Right lung (tissue), 5 donors: ENCODE results near the gene TMEM132C. TPM values are rescaled to one million over a fixed set of nuclear protein-coding genes. Genes with fewer than 3 reads are reported as not detected.
A peak's percentile ranks its signal among the peaks of the same experiment; 100 is the strongest.

ENCODE experiments used
- DNase-seq, 2 donors: peaks; one replicate each; pipeline ENCODE4 v3.0.0-alpha.2; 2013
- polyA plus RNA-seq, 5 donors: library from polyadenylated mRNA; unstranded; fragments of 120-200 nt; gene quantifications; one replicate each; pipeline versions ENCODE4 v1.2.1 to v1.2.3, GENCODE V29; 2013; ENCODE audit warnings: inconsistent platforms in 1 of 5, low replicate concordance in 1 of 5; ENCODE audit not compliant: insufficient read length in 5 of 5, insufficient read depth in 1 of 5

TMEM132C gene
- polyA plus RNA-seq, 5 donors: 29.7 to 33.7 (median 30.4) TPM

GRCh38 chr12:128699106-128699505, 432.1 kb downstream of the TMEM132C start:
- DNase-seq: no peak

- peak in 1 of 2 donors; percentile 12 for DNase-seq
These were observed 435.4 kb downstream of the TMEM132C start for GRCh38 chr12:128702371-128702770.

GRCh38 chr12:128705140-128705539, 438.2 kb downstream of the TMEM132C start:
- DNase-seq: no peak

- no peak for DNase-seq
These were observed 440.5 kb downstream of the TMEM132C start for GRCh38 chr12:128707488-128707887.

DNA sequence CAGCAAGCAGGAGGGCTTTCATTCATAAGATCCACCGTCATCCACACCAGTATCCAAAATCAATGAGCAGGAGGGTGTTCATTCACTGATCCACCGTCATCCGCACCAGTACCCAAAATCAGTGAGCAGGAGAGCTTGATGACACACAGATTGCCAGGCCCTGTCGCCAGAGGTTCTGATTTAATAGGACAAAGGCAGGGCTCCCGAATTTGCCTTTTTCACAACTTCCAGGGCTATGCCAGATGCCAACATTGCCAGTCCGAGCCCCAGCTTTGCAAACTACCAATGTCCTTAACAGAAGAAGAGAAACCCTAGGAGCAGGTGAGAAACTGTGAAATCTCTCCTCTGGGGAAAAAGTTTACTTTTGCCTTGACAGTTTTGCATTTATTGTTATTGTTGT, 441.8 kb downstream of the TMEM132C start:
- no peak for DNase-seq

GRCh38 chr12:128709660-128710059, 442.7 kb downstream of the TMEM132C start:
- DNase-seq: no peak

- DNase-seq: no peak
These were observed 444.5 kb downstream of the TMEM132C start for GRCh38 chr12:128711486-128711885.

DNA sequence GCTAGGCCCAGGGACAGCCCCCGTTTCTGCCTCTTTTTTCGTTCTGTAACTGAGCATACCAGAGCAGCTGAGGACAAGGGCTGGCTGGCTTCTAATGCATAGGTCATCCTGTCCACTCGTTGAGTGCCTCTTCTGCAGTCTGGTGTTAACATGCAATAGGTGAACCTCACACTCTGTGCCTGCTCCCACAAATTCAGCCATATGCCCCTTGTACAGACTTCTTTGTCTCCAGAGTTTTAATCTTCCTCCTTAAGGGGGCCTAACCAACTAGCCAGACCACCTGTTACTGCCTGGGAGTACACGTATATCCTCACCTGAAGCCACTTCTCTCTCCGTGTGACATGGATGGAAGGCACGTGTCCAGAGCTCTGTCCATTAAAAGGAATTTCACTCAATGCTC, 445.7 kb downstream of the TMEM132C start:
- no peak for DNase-seq

DNA sequence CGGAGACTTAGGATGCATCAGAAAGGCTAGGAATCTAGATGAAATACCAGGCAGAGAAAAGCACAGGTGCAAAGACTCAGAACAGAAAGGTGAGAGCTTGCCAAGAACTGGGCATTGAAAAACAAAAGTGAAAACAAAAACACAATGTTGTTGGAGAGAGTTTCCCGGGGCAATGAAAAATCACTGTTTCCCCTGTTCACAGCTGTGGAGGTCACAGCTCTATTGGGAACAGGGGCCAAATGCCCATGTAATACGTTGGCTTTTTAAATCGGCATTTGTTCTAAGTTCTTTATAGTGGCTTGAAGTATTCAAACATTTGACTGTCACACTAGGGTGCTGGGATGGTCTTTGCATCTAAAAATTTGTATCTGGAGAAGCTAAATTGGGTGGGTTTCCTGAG, 448.5 kb downstream of the TMEM132C start:
- no peak for DNase-seq

- DNase-seq: no peak
These were observed 457.6 kb downstream of the TMEM132C start for GRCh38 chr12:128724468-128725046.

DNA sequence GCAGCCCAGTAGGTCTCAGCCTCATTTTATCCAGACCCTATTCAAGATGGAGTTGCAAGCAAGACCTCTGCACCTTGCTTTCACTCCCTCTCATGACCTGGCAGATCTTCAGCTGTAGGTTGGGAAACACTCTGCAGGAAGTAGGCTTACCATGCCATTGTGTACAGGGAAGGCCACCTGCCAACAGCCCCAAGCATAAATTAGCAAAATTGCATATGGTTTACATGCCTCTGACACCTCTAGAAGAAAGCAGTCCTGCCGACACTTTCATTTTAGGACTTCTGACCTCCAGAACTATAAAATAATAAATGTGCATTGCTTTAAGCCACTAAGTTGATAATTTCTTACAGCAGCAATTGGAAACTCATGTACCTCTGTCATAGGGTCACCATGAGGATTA, 459.9 kb downstream of the TMEM132C start:
- DNase-seq: no peak

GRCh38 chr12:128727461-128727860, 460.5 kb downstream of the TMEM132C start:
- DNase-seq: no peak

DNA sequence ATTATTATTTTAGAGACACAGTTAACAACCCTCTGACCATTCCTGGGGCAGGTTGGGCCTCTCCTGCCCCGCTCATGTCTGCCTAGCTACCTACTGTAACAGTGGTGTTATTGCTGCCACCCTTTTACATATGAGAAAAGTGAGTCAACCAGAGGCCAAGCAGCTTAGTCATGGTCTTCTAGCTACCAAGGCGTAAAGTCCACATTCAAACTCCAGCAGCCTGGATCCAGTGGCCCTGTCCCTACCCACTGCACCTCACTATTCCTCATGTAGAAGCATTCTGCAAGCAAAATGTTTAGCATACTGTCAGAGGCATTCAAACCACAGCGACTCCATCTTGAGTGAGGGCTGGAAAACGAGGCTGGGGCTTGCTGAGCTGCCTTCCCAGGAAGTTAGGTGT, 461.0 kb downstream of the TMEM132C start:
- DNase-seq: no peak

- no peak for DNase-seq
These were observed 462.7 kb downstream of the TMEM132C start for GRCh38 chr12:128729628-128730121.

DNA sequence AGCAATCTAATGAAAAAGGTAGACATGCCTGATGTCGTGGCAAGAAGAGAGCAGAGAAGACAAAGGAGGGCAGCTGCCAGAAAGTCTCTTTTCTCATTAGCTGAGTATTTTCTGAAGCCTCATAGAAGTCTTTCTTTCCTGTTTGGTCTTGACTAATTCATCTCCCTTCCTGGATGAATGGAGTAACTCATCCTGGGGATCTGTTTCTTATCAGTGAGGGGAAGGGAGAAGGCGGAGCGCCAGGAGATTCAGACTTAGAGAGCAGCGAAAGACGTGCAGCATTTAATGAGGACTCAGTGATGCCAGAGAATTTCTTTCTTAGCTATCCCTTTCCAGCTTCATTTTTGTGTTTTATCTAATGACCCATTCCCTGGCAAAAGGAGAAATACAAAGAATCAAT, 467.4 kb downstream of the TMEM132C start:
- no peak for DNase-seq

- DNase-seq: no peak
These were observed 470.5 kb downstream of the TMEM132C start for GRCh38 chr12:128737292-128737966.

DNA sequence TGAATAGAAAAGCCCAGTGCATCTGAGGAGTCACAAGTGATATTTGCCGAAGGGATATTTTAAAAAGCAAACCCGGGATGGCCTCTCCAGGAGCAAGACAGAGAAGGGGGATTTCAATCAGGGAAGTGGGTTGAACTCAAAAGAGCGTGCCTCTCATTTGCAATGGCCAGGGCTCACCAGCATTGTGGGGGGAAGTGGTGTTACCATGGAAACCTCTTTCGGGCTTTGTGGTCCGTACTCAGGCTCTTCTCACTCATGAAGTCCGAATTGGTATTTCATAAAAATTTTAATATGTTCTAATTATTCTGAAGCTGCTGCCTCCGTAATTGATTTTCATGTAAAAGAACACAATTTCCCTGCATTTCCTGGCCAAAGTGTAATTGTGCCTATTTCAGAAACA, 476.9 kb downstream of the TMEM132C start:
- no peak for DNase-seq

DNA sequence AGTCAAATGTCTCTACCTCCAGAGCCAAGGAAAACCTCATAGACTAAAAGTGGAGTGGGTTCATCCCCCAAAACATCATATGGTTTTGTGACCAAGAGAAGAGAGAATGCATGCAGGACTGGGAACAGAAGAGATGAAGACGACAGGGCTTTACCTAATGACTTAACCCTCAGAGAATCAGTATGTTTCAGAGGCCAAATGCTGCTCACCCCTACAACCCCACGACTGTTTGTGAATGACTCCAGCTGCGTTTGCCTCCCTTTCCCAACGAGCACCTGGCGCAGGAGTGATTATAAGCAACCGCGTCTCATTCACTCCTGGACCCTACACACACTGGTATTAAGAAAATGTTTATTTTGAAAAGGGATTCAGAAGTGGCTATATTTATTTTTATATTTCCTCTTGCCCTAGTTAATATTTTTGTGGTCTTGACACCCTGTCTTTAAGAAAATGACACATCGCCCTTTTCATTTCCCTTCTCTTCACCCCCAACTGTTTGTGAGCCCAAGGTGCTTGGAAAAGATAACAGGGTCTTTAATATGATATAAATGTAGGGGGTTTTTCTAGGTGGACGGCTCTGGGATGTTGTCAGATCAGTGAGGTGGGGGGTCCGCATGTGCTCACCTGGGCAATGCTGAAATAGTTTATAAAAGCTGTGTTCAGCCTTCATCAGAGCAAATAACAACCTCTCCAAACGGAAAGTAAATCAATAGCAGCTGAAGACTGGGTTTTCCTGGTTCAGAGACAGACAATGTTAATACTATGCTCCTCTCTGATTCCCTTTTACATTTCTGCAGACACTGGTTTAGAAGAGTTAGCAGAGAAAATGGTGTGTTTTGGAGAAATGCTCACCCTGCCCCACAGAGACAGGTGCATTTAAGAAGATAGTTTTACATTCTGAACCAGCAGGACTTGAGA, 479.1 kb downstream of the TMEM132C start:
- DNase-seq: no peak

- no peak for DNase-seq
These were observed 480.5 kb downstream of the TMEM132C start for GRCh38 chr12:128747441-128747840.

DNA sequence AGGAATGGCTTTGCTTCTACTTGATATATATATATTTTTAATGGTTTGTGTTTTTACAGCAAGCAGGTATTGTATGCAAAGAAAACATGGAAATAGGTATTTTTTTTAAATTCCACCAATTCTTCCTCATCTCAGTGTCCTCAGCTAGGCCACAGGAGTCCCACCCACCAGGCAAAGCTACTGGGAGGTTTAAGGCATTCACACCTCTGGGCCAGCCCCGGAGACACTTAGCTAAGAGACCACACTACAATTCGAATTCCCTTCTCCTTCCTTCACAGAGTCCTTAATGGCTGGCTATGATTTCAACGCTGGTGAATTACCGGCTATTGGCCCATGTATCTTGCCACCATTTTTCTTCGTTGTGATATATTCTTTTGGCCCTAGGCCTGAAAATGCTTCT, 485.4 kb downstream of the TMEM132C start:
- no peak for DNase-seq

- DNase-seq: no peak
These were observed 486.5 kb downstream of the TMEM132C start for GRCh38 chr12:128753438-128753837.

DNA sequence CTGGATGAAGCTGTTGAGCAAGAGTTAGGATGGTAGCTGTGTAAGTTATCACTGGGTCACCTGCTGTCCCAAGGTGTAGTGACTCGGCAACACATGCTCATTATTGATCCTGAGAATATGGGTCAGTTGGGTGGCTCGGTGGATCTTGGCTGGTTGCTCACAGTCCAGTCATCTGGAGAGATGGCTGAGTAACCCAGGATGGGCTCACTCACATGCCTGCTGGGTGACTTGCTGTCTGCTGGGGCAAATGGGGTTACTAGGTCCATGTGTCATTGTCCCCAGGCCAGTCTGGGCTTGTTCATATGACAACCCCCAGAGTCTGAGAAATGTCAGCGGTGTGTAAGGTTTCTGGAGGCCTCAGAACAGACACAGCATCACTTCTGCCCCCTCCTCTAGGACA, 487.3 kb downstream of the TMEM132C start:
- DNase-seq: no peak

- no peak for DNase-seq
These were observed 488.6 kb downstream of the TMEM132C start for GRCh38 chr12:128755566-128755965.
